ENCODE results near the gene MC5R. TPM values are rescaled to one million over a fixed set of nuclear protein-coding genes. Genes with fewer than 3 reads are reported as not detected.

MC5R gene
- total RNA-seq, 1 experiment from 2014 or later, result not detected

Other genes starting within 250 kb of the MC5R start
- gene FAM210A, start 97.6 kb upstream of the MC5R start, total RNA-seq (2021; ENCODE audit: unreplicated experiment), result 26.2 TPM
- 58.0 TPM for gene RNMT, start 97.5 kb upstream of the MC5R start, total RNA-seq (2021; ENCODE audit: unreplicated experiment)
- not detected for gene MC2R, start 91.4 kb downstream of the MC5R start, total RNA-seq (2021; ENCODE audit: unreplicated experiment)

Measured in HCT116 (cell line).